Stimulated activated CD8-positive, alpha-beta memory T cell treated with anti-CD3 and anti-CD28 coated beads, Interleukin-7, amount 100 ng/mL, for 48 hours (primary cell): ENCODE measurements around the gene CADM2.
"Not testable (repeated sequence)": the region's sequence is repeated elsewhere in the genome, so short reads cannot be mapped to it uniquely, and the experiment has no call there.

ENCODE experiments used
- DNase-seq, 2 donors: peaks; one replicate each; pipeline ENCODE4 v3.0.0-alpha.2; 2020; ENCODE audit warnings: low read depth in 1 of 2; ENCODE audit errors: extremely low read depth in 1 of 2

The CADM2 gene

DNA sequence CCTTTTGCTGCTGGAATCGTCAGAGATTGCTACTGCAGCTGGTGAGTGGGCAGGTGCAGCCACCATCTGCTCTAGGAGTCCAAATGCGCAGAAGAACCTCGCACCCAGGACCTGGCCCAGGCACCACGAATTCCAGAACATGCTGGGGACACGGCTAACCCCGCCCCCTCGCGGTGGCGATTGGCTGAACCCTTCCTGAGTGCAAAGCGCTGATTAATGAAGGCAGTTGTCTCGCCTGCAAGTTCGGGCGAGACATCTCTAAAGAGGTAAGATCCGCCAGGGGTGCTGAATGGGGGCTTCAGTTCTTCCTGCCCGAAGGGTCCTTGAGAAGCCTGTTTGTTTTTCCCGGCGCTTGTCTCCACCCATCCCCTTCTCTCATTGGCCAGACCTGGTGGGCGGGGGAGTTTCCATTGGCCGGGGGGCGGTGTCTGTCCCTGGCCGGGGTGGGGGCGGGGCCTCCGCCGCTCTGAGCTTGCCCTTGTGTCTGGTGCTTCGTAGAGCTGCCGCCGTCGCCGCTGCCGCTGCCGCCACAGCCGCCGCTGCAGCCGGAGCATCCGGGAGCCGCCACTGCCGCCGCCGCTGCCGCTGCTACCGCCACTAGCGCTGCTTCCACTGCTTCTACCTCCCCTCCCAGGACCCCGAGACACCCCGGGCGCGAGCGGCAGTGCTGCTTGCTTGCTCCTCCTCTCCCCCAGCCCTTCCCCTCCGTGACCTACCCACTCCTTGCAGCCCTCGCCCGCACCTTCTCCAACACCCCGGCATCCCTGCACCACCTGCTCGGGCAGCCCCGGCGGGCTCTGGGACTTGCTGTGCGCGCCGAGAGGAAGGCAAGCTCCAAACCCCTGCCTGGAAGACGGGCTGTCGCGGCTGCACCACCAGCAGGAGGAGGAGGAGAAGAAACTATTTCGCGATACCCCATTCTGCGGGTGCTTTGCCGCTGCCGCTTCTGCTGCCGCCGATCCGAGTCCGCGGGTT, at the start of gene CADM2:
CADM2 (plus strand) TSS at position 495 of the 975 bp plus-strand sequence.
- DNase-seq: peak; percentile 36 to 53

DNA sequence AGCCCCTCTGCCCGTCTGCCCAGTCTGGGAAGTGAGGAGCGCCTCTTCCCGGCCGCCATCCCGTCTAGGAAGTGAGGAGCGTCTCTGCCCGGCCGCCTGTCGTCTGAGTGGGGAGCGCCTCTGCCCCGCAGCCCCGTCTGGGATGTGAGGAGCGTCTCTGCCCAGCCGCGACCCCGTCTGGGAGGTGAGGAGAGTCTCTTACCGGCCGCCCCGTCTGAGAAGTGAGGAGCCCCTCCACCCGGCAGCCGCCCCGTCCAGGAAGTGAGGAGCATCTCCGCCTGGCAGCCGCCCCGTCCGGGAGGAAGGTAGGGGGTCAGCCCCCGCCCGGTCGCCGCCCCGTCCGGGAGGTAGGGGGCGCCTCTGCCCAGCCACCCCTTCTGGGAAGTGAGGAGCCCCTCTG, 40.2 kb upstream of the CADM2 start:
- not testable (repeated sequence) for DNase-seq

DNA sequence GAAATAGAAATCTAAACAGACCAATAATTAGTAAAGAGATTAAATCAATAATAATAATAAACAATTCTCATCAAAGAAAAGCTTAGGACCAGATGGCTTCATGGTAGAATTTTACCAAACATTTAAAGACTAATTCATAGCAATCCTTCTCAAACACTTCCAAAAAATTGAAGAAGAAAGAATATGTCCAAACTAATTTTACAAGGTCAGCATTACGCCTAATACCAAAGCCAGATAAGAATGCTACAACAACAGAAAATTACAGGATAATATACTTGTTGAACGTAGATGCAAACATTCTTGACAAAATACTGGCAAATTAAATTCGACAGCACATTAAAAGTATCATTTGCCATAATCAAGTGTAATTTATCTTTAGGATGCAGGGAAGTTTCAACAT, 36.1 kb upstream of the CADM2 start:
- no peak for DNase-seq

- no peak for DNase-seq
These were observed 33.2 kb upstream of the CADM2 start for GRCh38 chr3:84925571-84925970.

DNA sequence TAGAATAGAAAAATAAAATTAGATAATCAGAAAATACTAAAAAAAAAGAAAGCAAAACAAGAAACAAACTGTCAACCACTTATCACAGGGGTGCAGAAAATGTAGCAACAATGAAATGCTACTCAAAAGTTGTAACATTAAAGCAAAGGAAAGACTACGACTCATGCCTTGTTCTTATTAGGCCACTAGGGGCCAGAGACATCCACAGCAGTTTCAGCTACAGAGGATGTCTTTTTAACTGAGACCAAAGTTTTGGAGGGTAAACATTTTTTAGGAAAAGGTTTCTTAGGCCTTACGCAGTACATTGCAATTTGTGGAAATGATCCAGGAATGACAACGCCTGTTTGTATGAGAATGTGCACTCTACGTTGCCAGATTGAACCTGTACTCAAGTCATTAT, 15.4 kb upstream of the CADM2 start:
- no peak for DNase-seq

- no peak for DNase-seq
These were observed 12.5 kb upstream of the CADM2 start for GRCh38 chr3:84946240-84946639.

DNA sequence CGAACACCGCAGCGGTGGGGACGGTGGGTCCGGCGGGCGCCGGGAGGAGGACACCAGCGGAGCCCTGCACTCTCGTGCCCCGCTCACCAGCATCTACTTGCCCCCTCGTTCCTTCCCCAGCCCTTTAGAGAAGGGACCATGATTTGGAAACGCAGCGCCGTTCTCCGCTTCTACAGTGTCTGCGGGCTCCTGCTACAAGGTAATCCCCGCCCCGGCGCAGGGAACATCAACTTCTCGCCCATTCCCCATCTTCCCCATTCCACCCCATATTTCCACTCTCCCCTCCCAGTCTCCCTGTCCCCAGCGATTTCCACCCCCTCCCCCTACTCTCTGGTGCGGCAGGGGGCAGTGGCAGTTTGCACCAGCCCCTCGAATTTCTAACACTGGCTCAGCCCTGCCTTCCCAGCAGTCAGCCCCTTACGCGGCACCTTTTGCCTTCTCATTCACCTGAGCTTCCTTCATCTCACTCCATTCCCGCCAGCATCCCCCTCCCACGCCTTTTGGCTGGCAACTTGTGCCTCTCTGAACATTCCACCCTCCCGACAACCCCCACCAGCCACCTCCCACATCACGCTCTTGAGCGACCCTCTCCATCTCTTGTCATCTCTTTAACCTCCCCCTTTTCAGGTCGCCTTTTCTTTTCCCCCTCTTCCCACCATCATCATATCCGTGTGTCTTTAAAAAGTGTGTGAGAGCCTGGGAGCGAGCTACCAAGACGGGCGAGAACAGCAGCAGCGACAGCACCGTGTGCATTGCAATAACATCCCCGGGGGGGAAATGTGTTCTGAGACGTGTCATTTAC, 882 bp downstream of the CADM2 start:
- DNase-seq: no peak

GRCh38 chr3:84960581-84960980, 1.8 kb downstream of the CADM2 start:
- no peak for DNase-seq

DNA sequence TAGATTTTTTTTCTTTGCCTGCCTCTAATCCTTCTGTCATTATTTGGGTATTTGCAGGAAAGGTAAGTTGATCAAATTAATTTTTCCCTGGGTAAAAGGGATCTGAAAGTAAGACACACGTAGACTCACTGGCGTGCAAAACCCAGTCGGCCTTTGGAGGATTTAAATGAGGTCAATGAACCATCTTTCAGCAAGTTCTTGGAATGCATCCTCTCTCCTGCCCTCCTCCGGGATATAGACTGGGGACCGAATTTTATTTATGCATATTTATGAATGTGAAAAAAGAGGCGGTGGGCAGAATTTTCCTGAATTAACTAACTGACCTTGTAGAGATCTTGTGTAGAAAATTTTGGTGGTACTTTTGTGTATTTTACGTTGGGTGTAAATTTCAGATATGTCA, 2.2 kb downstream of the CADM2 start:
- DNase-seq: no peak

GRCh38 chr3:84961521-84962255, 2.9 kb downstream of the CADM2 start:
- no peak for DNase-seq

- no peak for DNase-seq
These were observed 3.6 kb downstream of the CADM2 start for GRCh38 chr3:84962415-84962814.

DNA sequence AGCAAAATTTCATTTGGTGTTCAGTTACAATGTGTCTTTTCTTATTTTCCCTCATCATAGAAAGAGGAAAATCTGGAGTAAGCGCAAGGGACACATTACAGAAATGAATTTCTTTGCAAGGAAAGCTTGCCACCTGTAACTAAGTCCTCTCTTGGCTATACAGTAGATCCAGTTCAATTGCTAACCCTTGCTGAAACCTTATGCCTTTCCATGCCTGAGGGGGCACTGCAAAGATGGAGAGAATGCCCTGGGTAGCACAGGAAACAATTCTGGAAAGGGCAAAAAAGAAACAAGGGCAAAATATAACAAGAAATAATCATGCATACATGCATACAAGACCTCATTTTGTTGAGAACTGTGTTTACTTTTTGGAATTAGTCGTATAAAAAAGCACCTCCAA, 4.3 kb downstream of the CADM2 start:
- no peak for DNase-seq

GRCh38 chr3:84965141-84965540, 6.4 kb downstream of the CADM2 start:
- DNase-seq: no peak

GRCh38 chr3:84967767-84968581, 9.2 kb downstream of the CADM2 start:
- DNase-seq: no peak

DNA sequence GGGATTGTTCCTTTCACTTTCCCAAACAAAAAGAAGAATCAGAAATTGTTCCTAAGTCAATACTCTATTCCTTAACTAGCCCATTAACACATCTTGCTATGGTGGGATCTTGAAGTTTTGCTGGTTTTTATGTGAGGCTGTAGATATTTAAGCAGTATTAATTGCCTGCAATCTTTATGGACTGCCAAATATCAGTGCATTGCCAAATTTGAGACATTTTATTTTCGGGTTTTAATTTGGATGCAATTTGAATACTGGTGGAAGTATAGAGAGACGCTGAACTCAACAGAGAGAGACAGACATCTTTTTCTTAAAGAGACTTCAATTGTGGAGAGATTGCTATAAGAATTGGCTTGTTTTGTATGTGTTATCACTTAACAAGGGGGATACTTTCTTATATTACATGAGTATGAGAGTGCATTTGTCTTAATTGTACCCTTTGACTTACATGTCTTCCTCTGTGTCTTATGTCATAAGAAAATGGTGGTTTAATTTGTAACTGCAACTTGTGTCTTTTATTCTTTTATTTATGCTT, 10.0 kb downstream of the CADM2 start:
- no peak for DNase-seq

GRCh38 chr3:84974347-84974746, 15.6 kb downstream of the CADM2 start:
- no peak for DNase-seq

DNA sequence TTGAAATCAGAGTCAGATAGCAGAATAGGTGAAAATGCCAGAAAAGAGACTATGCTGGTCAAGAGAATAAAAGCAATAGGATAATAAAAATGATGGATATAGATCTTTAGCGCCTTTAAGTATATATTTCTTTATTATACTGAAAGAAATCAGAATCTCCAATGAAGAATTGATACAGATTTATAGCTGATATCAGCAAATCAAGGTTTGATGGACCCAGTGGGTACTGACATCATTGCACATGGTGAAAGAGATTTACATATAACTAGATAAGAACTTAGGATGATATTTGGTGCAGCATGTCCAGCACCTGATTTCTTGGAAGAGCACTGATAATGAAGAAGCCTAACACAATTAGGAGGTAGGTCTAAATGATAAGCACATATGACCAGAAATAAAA, 18.2 kb downstream of the CADM2 start:
- DNase-seq: no peak

DNA sequence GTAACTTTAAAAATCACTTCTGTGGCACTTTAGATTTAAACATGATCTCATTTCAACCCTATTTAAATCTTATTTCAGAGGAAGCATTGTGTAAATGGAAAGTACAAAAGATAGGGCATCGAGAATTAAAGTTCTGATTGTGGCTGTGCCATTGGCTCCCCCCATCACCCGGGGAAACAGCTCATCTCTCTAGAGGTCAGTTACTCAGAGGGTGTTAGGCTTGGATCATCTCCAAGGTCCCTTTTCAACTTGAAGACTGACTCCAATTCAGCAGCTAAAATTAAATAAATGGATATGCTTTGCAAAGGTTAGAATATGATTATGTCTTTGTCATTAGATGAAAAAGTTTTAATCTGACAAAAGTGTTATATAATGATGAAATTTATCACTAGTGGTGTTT, 20.1 kb downstream of the CADM2 start:
- DNase-seq: no peak

- no peak for DNase-seq
These were observed 21.2 kb downstream of the CADM2 start for GRCh38 chr3:84980011-84980410.

GRCh38 chr3:84980456-84980855, 21.7 kb downstream of the CADM2 start:
- no peak for DNase-seq
